Daoy (cell line): ENCODE measurements around the gene ZC3H14. TPM values are rescaled to one million over a fixed set of nuclear protein-coding genes. Genes with fewer than 3 reads are reported as not detected.

Source experiments
- total RNA-seq: library from RNA; depleted of rRNA; stranded (reverse); fragments of >200 nt; shearing (Covaris generic); gene quantifications from 2 replicates; pipeline ENCODE4 v1.2.3, GENCODE V29; 2014; rRNA removed

Gene ZC3H14
- total RNA-seq, 1 experiment from 2014 or later = 105 TPM

Other genes with a start within 250 kb of the ZC3H14 start
- 0.06 and 0.63 TPM in 2 replicates for gene KCNK10, start 239.8 kb upstream of the ZC3H14 start, total RNA-seq
- gene SPATA7, start 177.4 kb upstream of the ZC3H14 start, total RNA-seq = 3.2 and 3.4 TPM in 2 replicates
- gene PTPN21, start 8.0 kb upstream of the ZC3H14 start, total RNA-seq = 4.8 and 7.7 TPM in 2 replicates
- 1.0 and 1.4 TPM in 2 replicates for gene EML5, start 229.9 kb downstream of the ZC3H14 start, total RNA-seq